ENCODE data around the gene COMMD7. TPM values are rescaled to one million over a fixed set of nuclear protein-coding genes. Genes with fewer than 3 reads are reported as not detected.
A peak's percentile ranks its signal among the peaks of the same experiment; 100 is the strongest.

COMMD7 gene
- total RNA-seq, 2 donors from 2014 or later, result 6.6 to 18.7 TPM

DNA sequence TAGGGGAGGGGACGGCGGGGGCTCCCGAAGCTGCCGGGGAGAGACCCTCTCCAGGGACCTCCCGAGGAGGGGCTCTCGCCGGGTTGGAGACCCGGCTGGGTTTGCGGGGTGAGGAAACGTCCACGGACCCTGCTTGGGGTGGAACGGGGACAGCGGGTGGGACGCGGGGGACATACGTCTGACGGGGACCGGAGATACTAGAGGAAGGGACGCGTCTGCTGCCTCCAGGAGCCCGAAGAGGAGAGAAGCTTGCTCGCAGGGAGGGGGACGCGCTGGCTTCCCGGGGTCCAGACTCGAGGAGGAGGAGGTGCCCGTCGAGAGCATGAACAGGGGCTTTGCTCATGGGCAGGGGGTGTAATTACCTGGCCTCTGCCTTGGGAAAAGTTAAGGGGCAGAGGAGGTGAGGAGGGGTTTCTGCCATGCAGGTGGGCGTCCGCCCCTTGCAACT is 19.5 kb upstream of the COMMD7 start:
- Histone ChIP-seq H3K27me3 (no peaks in the 10 kb centered on the region), H3K36me3 (replicated peaks in 1 of 2; ENCODE audit: insufficient read depth in 1 of 2, low read depth in 2 of 2) (no peaks in the 10 kb centered on the region), H3K27ac (peak overlapping the region; percentile 22 to 66 (median 64)), H3K9me3 (no peaks in the 10 kb centered on the region), H3K4me3 (peak overlapping the region; percentile 49 to 67), H3K4me1 (peaks cover 43% of the 10 kb centered on the region)
- TF ChIP-seq, protein P1, sequence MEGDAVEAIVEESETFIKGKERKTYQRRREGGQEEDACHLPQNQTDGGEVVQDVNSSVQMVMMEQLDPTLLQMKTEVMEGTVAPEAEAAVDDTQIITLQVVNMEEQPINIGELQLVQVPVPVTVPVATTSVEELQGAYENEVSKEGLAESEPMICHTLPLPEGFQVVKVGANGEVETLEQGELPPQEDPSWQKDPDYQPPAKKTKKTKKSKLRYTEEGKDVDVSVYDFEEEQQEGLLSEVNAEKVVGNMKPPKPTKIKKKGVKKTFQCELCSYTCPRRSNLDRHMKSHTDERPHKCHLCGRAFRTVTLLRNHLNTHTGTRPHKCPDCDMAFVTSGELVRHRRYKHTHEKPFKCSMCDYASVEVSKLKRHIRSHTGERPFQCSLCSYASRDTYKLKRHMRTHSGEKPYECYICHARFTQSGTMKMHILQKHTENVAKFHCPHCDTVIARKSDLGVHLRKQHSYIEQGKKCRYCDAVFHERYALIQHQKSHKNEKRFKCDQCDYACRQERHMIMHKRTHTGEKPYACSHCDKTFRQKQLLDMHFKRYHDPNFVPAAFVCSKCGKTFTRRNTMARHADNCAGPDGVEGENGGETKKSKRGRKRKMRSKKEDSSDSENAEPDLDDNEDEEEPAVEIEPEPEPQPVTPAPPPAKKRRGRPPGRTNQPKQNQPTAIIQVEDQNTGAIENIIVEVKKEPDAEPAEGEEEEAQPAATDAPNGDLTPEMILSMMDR (IDR thresholded peaks at IDR 0.05), result no peak
- TF ChIP-seq POLR2A (IDR thresholded peaks at IDR 0.05), result peak in 2 of 3 donors; percentile 20 to 21
- peak in 2 of 4 donors; percentile 17 to 22 for DNase-seq
- ATAC-seq, result peak; percentile 5
- intact Hi-C loops (cut with DNase I), result no loop called here
- 0 to 2% methylated on average over 2 to 30 of the region's 30 CpGs for WGBS, 2 donors

DNA sequence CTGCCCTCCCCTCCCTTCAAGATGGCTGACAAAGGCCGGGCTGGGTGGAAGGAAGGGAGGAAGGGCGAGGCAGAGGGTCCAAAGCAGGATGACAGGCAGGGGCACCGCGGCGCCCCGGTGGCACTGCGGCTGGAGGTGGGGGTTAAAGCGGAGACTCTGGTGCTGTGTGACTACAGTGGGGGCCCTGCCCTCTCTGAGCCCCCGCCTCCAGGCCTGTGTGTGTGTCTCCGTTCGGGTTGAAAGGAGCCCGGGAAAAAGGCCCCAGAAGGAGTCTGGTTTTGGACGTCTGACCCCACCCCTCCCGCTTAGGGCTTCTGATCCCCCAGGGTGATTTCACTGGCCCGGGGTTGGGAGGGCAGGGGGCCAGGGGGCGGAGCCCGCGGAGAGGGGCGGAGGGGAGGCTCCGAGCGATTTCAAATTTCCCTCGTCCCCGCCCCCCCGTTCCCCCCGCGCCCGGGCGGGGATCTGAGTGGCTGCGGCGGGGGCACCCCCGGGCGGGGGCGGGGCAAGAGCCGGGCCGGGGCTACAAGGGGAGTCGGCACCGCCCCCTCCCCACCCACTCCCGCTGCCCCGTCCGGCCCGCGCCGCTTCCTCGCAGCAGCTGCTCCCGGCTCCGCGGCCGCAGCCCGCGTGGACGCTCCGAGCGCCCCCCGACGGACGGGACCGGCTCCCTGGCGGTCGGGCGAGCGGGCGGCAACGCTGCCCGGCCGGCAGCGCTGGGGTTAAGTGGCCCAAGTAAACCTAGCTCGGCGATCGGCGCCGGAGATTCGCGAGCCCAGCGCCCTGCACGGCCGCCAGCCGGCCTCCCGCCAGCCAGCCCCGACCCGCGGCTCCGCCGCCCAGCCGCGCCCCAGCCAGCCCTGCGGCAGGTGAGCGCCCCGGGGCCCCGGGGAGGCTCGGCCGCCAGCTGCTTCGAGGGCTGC is 18.8 kb upstream of the COMMD7 start, which contains the start of gene DNMT3B:
TSS of gene DNMT3B (plus strand) at position 555 of the 923 bp plus-strand sequence. CDS start 17,939 bp downstream, outside the sequence.
- TF ChIP-seq, protein P1 (IDR thresholded peaks at IDR 0.05), result peak in 4 of 7 experiments; percentile 9 to 44 (median 25)
- peak in 1 of 3 donors; percentile 27 for TF ChIP-seq POLR2A (IDR thresholded peaks at IDR 0.05)
- peak; percentile 81 to 88 (median 82) for DNase-seq
- Histone ChIP-seq H3K4me3 (peak within 1 kb of the TSS; percentile 49 to 67), H3K27ac (peak within 1 kb of the TSS; percentile 22 to 66 (median 64)), H3K36me3 (replicated peaks in 1 of 2; ENCODE audit: insufficient read depth in 1 of 2, low read depth in 2 of 2) (no peaks in the 10 kb centered on the region), H3K9me3 (no peaks in the 10 kb centered on the region), H3K27me3 (no peaks in the 10 kb centered on the region), H3K4me1 (peaks cover 37% of the 10 kb centered on the region)
- 0 to 1% methylated on average over 12 to 72 of the region's 92 CpGs for WGBS, 2 donors
- intact Hi-C loops (cut with DNase I), result no loop called here
- peak; percentile 92 for ATAC-seq

- intact Hi-C loops (cut with DNase I), result no loop called here
- H3K4me1 ChIP-seq, result peaks cover 30% of the 10 kb centered on the region
- no peak for TF ChIP-seq POLR2A (IDR thresholded peaks at IDR 0.05)
- TF ChIP-seq, protein P1 (IDR thresholded peaks at IDR 0.05), result no peak
- 19 to 35% methylated on average over 4 to 6 of the region's 6 CpGs for WGBS, 2 donors
- H3K27me3 ChIP-seq, result no peaks in the 10 kb centered on the region
- H3K9me3 ChIP-seq, result no peaks in the 10 kb centered on the region
- H3K36me3 ChIP-seq (replicated peaks in 1 of 2; ENCODE audit: insufficient read depth in 1 of 2, low read depth in 2 of 2), result no peaks in the 10 kb centered on the region
- ATAC-seq, result no peak
- no peak overlapping the region for H3K4me3 ChIP-seq
- DNase-seq, result no peak
- no peak overlapping the region for H3K27ac ChIP-seq
These were observed 18.2 kb upstream of the COMMD7 start for GRCh38 chr20:32761417-32761830.

DNA sequence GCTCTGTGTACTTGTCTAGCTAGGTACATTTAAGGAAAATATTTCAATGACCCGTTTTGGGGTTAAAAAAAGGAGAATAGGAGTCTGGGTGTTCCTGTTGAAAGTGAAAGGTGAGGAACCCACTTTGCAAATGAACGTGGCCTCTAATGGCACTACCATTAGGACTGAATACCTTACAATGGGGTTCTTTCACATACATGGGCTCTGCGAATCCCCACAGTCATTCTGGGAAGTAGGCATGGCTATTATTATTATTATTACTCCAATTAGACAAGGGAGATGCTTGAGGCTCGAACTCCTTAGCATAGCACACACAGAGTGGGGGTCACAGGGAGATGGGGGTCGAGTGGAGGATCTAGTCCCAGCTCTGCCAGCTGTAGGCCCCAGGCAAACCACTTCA is 12.9 kb upstream of the COMMD7 start:
- Histone ChIP-seq H3K36me3 (replicated peaks in 1 of 2; ENCODE audit: insufficient read depth in 1 of 2, low read depth in 2 of 2) (no peaks in the 10 kb centered on the region), H3K27ac (no peak overlapping the region), H3K4me1 (no peaks in the 10 kb centered on the region), H3K4me3 (no peak overlapping the region), H3K27me3 (no peaks in the 10 kb centered on the region), H3K9me3 (no peaks in the 10 kb centered on the region)
- 55 to 62% methylated on average over 5 of the region's 5 CpGs for WGBS, 2 donors
- intact Hi-C loops (cut with DNase I), result no loop called here
- no peak for DNase-seq
- ATAC-seq, result no peak
- TF ChIP-seq POLR2A (IDR thresholded peaks at IDR 0.05), result no peak
- TF ChIP-seq, protein P1 (IDR thresholded peaks at IDR 0.05), result no peak
